ENCODE results near the gene CCDC51.

DNA sequence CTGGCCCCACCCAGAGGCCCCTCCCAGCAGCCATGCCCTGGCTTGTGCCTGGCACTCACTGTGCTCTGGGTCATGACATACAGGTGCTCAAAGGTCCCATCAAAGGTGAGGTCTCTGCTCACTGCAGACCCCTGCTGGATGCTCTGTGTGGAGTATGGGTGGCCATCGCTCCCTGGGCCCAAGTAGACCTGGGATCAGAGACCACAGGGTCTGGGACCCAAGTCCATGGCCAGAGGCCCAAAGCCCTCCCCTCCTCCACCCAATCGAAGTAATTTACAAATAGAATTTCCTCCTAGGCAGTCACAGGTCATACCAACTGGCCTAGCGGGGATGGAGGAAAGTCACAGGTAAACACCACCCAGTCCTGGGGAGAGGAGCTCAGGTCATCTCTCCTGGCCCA lies 17.6 kb downstream of the CCDC51 start:
- TF ChIP-seq POLR2AphosphoS5 (IDR thresholded peaks at IDR 0.05; ENCODE audit: insufficient read depth in 1 of 2, low read depth in 1 of 2), result no peak
- TF ChIP-seq, protein P1, sequence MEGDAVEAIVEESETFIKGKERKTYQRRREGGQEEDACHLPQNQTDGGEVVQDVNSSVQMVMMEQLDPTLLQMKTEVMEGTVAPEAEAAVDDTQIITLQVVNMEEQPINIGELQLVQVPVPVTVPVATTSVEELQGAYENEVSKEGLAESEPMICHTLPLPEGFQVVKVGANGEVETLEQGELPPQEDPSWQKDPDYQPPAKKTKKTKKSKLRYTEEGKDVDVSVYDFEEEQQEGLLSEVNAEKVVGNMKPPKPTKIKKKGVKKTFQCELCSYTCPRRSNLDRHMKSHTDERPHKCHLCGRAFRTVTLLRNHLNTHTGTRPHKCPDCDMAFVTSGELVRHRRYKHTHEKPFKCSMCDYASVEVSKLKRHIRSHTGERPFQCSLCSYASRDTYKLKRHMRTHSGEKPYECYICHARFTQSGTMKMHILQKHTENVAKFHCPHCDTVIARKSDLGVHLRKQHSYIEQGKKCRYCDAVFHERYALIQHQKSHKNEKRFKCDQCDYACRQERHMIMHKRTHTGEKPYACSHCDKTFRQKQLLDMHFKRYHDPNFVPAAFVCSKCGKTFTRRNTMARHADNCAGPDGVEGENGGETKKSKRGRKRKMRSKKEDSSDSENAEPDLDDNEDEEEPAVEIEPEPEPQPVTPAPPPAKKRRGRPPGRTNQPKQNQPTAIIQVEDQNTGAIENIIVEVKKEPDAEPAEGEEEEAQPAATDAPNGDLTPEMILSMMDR (IDR thresholded peaks at IDR 0.05), result no peak
